ENCODE data around the gene OR5AN1. TPM values are rescaled to one million over a fixed set of nuclear protein-coding genes. Genes with fewer than 3 reads are reported as not detected.

The OR5AN1 gene
- total RNA-seq, 1 experiment from 2014 or later: not detected

DNA sequence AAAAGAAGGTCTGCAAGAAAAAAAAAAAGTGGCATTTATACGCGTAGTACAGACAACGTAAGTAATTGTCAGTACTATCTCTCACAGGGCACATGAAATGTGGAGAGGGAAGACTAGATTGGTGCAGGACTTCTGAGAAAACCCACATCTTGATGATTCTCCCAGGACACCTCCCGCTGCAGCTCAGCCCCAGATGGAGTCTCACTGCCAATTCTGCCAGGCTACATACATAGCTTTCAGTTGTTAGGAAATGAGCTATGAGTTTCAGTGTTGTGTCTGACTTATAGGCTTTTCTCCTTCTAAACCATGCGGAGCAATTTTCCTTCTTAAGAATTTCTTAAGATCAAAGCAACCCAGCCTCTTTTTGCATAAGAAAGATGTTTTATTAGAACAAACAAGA, 57.9 kb downstream of the OR5AN1 start (continued):
- TF ChIP-seq, protein P1, sequence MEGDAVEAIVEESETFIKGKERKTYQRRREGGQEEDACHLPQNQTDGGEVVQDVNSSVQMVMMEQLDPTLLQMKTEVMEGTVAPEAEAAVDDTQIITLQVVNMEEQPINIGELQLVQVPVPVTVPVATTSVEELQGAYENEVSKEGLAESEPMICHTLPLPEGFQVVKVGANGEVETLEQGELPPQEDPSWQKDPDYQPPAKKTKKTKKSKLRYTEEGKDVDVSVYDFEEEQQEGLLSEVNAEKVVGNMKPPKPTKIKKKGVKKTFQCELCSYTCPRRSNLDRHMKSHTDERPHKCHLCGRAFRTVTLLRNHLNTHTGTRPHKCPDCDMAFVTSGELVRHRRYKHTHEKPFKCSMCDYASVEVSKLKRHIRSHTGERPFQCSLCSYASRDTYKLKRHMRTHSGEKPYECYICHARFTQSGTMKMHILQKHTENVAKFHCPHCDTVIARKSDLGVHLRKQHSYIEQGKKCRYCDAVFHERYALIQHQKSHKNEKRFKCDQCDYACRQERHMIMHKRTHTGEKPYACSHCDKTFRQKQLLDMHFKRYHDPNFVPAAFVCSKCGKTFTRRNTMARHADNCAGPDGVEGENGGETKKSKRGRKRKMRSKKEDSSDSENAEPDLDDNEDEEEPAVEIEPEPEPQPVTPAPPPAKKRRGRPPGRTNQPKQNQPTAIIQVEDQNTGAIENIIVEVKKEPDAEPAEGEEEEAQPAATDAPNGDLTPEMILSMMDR (IDR thresholded peaks at IDR 0.05 in 2 of 3, conservative IDR thresholded peaks at IDR 0.05 in 1 of 3; ENCODE audit: borderline replicate concordance in 1 of 3, insufficient read depth in 1 of 3, low read depth in 2 of 3, low read length in 2 of 3): no peak
- TF ChIP-seq EZH2 (IDR thresholded peaks at IDR 0.05) (no peak), EZH2phosphoT487 (IDR thresholded peaks at IDR 0.05; ENCODE audit: borderline replicate concordance) (no peak)

DNA sequence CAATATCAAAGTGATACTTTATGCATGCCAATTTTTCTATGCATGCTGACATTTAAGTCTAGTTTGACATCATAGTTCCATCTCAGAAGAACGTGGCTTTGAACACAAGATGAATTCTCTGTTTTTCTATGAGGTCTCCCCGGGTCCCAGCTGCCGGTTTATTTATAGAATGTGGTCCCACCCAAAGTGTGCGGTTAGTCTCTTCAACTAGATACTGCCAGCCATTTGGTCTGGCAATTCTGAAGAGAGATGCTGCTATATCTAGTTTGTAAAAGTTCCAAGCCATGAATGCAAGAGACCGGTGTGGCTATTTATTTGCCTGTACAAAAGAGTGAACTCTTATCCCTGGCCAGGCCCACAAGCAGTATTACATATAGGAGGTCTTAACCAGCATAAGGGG, 58.3 kb downstream of the OR5AN1 start:
- Histone ChIP-seq H3K4me2 (ENCODE audit: low read length) (no peak overlapping the region), H3K9me2 (ENCODE audit: insufficient read depth) (no peaks in the 10 kb centered on the region), H3K4me1 (ENCODE audit: control insufficient read depth in 1 of 2, insufficient read depth in 2 of 2, low read length in 2 of 2) (no peaks in the 10 kb centered on the region), H3K27me3 (ENCODE audit: insufficient read depth, low read length) (no peaks in the 10 kb centered on the region), H3K9ac (ENCODE audit: low read length) (no peak overlapping the region), H3K4me3 (replicated peaks in 1 of 2; ENCODE audit: low read depth in 1 of 2, low read length in 2 of 2) (no peak overlapping the region), H3K27ac (ENCODE audit: low read depth, low read length) (no peak overlapping the region), H3K9me3 (ENCODE audit: control insufficient read depth in 1 of 2, insufficient read depth in 1 of 2, low read depth in 1 of 2, low read length in 2 of 2) (no peaks in the 10 kb centered on the region), H2AFZ (ENCODE audit: low read depth, low read length, poor library complexity, severe bottlenecking) (no peak overlapping the region), H3K36me3 (ENCODE audit: control insufficient read depth in 1 of 2, insufficient read depth in 2 of 2, low read length in 2 of 2) (no peaks in the 10 kb centered on the region), H4K20me1 (ENCODE audit: insufficient read depth) (no peaks in the 10 kb centered on the region), H3K79me2 (ENCODE audit: insufficient read depth, low read length) (no peaks in the 10 kb centered on the region)
- ATAC-seq: no peak
- RAD21 ChIA-PET (ENCODE audit: low non-redundant PET in 1 of 2, low total read pairs in 2 of 2, uncharacterized antibody in 2 of 2, unreplicated experiment in 2 of 2): no interaction called here
- TF ChIP-seq SIN3A (IDR thresholded peaks at IDR 0.05; ENCODE audit: low read depth) (no peak), CEBPB (IDR thresholded peaks at IDR 0.05; ENCODE audit: low read depth) (no peak), CBX3 (IDR thresholded peaks at IDR 0.05; ENCODE audit: low read depth) (no peak), SP1 (IDR thresholded peaks at IDR 0.05; ENCODE audit: low read depth) (no peak), RAD21 (IDR thresholded peaks at IDR 0.05; ENCODE audit: low read depth) (no peak), EGR1 (IDR thresholded peaks at IDR 0.05; ENCODE audit: low read depth) (no peak), POLR2A (IDR thresholded peaks at IDR 0.05; ENCODE audit: borderline replicate concordance, extremely low read depth, insufficient read depth, insufficient read length) (no peak), ZFX (IDR thresholded peaks at IDR 0.05) (no peak), FOSL1 (IDR thresholded peaks at IDR 0.05; ENCODE audit: low read depth) (no peak), POLR2AphosphoS5 (IDR thresholded peaks at IDR 0.05; ENCODE audit: low read depth, low read length) (no peak), ZNF274 (IDR thresholded peaks at IDR 0.05; ENCODE audit: low read depth, low read length) (no peak), EZH2 (IDR thresholded peaks at IDR 0.05) (no peak), EZH2phosphoT487 (IDR thresholded peaks at IDR 0.05; ENCODE audit: borderline replicate concordance) (no peak), JUND (IDR thresholded peaks at IDR 0.05) (no peak), ELF1 (IDR thresholded peaks at IDR 0.05; ENCODE audit: borderline replicate concordance, low read depth) (no peak)
- TF ChIP-seq, protein P2, sequence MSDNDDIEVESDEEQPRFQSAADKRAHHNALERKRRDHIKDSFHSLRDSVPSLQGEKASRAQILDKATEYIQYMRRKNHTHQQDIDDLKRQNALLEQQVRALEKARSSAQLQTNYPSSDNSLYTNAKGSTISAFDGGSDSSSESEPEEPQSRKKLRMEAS (IDR thresholded peaks at IDR 0.05): no peak
- TF ChIP-seq, protein P3, sequence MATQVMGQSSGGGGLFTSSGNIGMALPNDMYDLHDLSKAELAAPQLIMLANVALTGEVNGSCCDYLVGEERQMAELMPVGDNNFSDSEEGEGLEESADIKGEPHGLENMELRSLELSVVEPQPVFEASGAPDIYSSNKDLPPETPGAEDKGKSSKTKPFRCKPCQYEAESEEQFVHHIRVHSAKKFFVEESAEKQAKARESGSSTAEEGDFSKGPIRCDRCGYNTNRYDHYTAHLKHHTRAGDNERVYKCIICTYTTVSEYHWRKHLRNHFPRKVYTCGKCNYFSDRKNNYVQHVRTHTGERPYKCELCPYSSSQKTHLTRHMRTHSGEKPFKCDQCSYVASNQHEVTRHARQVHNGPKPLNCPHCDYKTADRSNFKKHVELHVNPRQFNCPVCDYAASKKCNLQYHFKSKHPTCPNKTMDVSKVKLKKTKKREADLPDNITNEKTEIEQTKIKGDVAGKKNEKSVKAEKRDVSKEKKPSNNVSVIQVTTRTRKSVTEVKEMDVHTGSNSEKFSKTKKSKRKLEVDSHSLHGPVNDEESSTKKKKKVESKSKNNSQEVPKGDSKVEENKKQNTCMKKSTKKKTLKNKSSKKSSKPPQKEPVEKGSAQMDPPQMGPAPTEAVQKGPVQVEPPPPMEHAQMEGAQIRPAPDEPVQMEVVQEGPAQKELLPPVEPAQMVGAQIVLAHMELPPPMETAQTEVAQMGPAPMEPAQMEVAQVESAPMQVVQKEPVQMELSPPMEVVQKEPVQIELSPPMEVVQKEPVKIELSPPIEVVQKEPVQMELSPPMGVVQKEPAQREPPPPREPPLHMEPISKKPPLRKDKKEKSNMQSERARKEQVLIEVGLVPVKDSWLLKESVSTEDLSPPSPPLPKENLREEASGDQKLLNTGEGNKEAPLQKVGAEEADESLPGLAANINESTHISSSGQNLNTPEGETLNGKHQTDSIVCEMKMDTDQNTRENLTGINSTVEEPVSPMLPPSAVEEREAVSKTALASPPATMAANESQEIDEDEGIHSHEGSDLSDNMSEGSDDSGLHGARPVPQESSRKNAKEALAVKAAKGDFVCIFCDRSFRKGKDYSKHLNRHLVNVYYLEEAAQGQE (IDR thresholded peaks at IDR 0.05; ENCODE audit: low read depth): no peak
- TF ChIP-seq, protein P4, sequence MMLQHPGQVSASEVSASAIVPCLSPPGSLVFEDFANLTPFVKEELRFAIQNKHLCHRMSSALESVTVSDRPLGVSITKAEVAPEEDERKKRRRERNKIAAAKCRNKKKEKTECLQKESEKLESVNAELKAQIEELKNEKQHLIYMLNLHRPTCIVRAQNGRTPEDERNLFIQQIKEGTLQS (IDR thresholded peaks at IDR 0.05): no peak
- TF ChIP-seq, protein P1 (IDR thresholded peaks at IDR 0.05 in 2 of 3, conservative IDR thresholded peaks at IDR 0.05 in 1 of 3; ENCODE audit: borderline replicate concordance in 1 of 3, insufficient read depth in 1 of 3, low read depth in 2 of 3, low read length in 2 of 3): no peak
- BruUV-seq (replicated peaks): no TSS peak
- no peak for DNase-seq (ENCODE audit: low read depth, low spot score)
- CTCF ChIA-PET: no interaction called here
- intact Hi-C loops (cut with micrococcal nuclease): no loop called here
- POLR2A ChIA-PET: no interaction called here
